Smooth muscle cell (in vitro differentiated cells): ENCODE measurements around the gene CD101. TPM values are rescaled to one million over a fixed set of nuclear protein-coding genes. Genes with fewer than 3 reads are reported as not detected.

ENCODE experiments used
- DNase-seq: peaks from one replicate; lab custom pipeline; 2025; ENCODE audit not compliant: unreplicated experiment; lab: John Stamatoyannopoulos, UW
- H2AFZ ChIP-seq: fragments of 200-600 bp; sonication (generic); 2 replicates; pipeline ENCODE4 v1.6.0; 2016; ENCODE audit warnings: antibody characterized with exemption, low read depth, mild to moderate bottlenecking
- H3F3A ChIP-seq: fragments of 200-600 bp; sonication (generic); 2 replicates; pipeline ENCODE4 v1.6.0; 2017; ENCODE audit warnings: antibody characterized with exemption, low read depth
- H3K27ac ChIP-seq: fragments of 200-600 bp; sonication (generic); 2 replicates; pipeline ENCODE4 v1.5.1; 2016; ENCODE audit warnings: low read depth, mild to moderate bottlenecking
- H3K27me3 ChIP-seq: fragments of 200-600 bp; sonication (generic); 2 replicates; pipeline ENCODE4 v1.6.1; 2016; ENCODE audit warnings: low read depth, mild to moderate bottlenecking
- H3K36me3 ChIP-seq: fragments of 200-600 bp; sonication (generic); 2 replicates; pipeline ENCODE4 v1.5.1; 2016; ENCODE audit warnings: low read depth
- H3K4me1 ChIP-seq: fragments of 200-600 bp; sonication (generic); 2 replicates; pipeline ENCODE4 v1.5.1; 2016; ENCODE audit warnings: low read depth
- H3K4me2 ChIP-seq: fragments of 200-600 bp; sonication (generic); 2 replicates; pipeline ENCODE4 v1.6.0; 2016; ENCODE audit warnings: mild to moderate bottlenecking
- H3K4me3 ChIP-seq: fragments of 200-600 bp; sonication (generic); 2 replicates; pipeline ENCODE4 v1.5.1; 2016; ENCODE audit warnings: mild to moderate bottlenecking
- H3K79me2 ChIP-seq: fragments of 200-600 bp; sonication (generic); 2 replicates; pipeline ENCODE4 v1.6.0; 2016; ENCODE audit warnings: low read depth, mild to moderate bottlenecking
- H3K9ac ChIP-seq: fragments of 200-600 bp; sonication (generic); 2 replicates; pipeline ENCODE4 v1.6.0; 2016; ENCODE audit warnings: low read depth
- H3K9me3 ChIP-seq: fragments of 200-600 bp; sonication (generic); replicated peaks from 2 replicates; pipeline ENCODE4 v1.5.1; 2016; ENCODE audit warnings: low read depth
- H4K20me1 ChIP-seq: fragments of 200-600 bp; sonication (generic); 2 replicates; pipeline ENCODE4 v1.6.0; 2016; ENCODE audit warnings: low read depth
- CTCF ChIP-seq: fragments of 200-600 bp; sonication (generic); IDR thresholded peaks from 2 replicates; pipeline ENCODE4 v1.5.1; 2017; ENCODE audit warnings: borderline replicate concordance, mild to moderate bottlenecking, antibody characterized with exemption; ENCODE audit not compliant: insufficient read depth, poor library complexity, severe bottlenecking
- WGBS: methylation state at CpG from one replicate; pipeline ENCODE4 v1.1.7; 2016; ENCODE audit warnings: low lambda C conversion rate; 5-methylcytosine and 5-hydroxymethylcytosine counted together
- polyA plus RNA-seq: library from polyadenylated mRNA; unstranded; fragments of >200 nt; fragmentation: Nextera tagmentation; extraction: Ambion mirVana; gene quantifications from 2 replicates; pipeline ENCODE4 v1.2.1, GENCODE V29; 2016
- total RNA-seq: library from RNA; depleted of rRNA; stranded (reverse); fragments of >200 nt; gene quantifications from 2 replicates; pipeline ENCODE4 v1.2.3, GENCODE V29; 2014

The CD101 gene
- total and polyA plus RNA-seq, 2 experiments from 2014 or later = 0.85 to 2.0 TPM

GRCh38 chr1:117022114-117022513 is 20.6 kb downstream of the CD101 start:
- no peak overlapping the region for H3K9ac ChIP-seq
- no peaks in the 10 kb centered on the region for H3F3A ChIP-seq
- no peaks in the 10 kb centered on the region for H4K20me1 ChIP-seq
- no peak overlapping the region for H3K4me2 ChIP-seq
- 74% methylated on average over 3 of the region's 3 CpGs for WGBS
- H3K79me2 ChIP-seq = no peaks in the 10 kb centered on the region
- no peaks in the 10 kb centered on the region for H3K36me3 ChIP-seq
- no peak overlapping the region for H3K4me3 ChIP-seq
- no peaks in the 10 kb centered on the region for H3K9me3 ChIP-seq
- DNase-seq = no peak
- H3K27me3 ChIP-seq = no peaks in the 10 kb centered on the region
- no peak overlapping the region for H2AFZ ChIP-seq
- no peak overlapping the region for H3K27ac ChIP-seq
- no peaks in the 10 kb centered on the region for H3K4me1 ChIP-seq
- TF ChIP-seq CTCF = no peak

- Histone ChIP-seq H3K27ac (no peak overlapping the region), H3K27me3 (no peaks in the 10 kb centered on the region), H2AFZ (no peak overlapping the region), H4K20me1 (no peaks in the 10 kb centered on the region), H3K9ac (no peak overlapping the region), H3K4me1 (no peaks in the 10 kb centered on the region), H3K36me3 (no peaks in the 10 kb centered on the region), H3K9me3 (no peaks in the 10 kb centered on the region), H3K4me2 (no peak overlapping the region), H3K79me2 (no peaks in the 10 kb centered on the region), H3K4me3 (no peak overlapping the region), H3F3A (no peaks in the 10 kb centered on the region)
- no peak for DNase-seq
- WGBS = 95% methylated on average over 7 of the region's 7 CpGs
- TF ChIP-seq CTCF = no peak
These were observed 24.0 kb downstream of the CD101 start for GRCh38 chr1:117025568-117025967.

GRCh38 chr1:117026361-117026760 is 24.8 kb downstream of the CD101 start:
- Histone ChIP-seq H3K79me2 (no peaks in the 10 kb centered on the region), H3F3A (no peaks in the 10 kb centered on the region), H3K4me1 (no peaks in the 10 kb centered on the region), H3K27ac (no peak overlapping the region), H3K4me2 (no peak overlapping the region), H2AFZ (no peak overlapping the region), H3K36me3 (no peaks in the 10 kb centered on the region), H3K9ac (no peak overlapping the region), H3K4me3 (no peak overlapping the region), H3K27me3 (no peaks in the 10 kb centered on the region), H3K9me3 (no peaks in the 10 kb centered on the region), H4K20me1 (no peaks in the 10 kb centered on the region)
- DNase-seq = no peak
- no peak for TF ChIP-seq CTCF
- WGBS = 81% methylated on average over 6 of the region's 6 CpGs

- H2AFZ ChIP-seq = no peak overlapping the region
- no peaks in the 10 kb centered on the region for H3K36me3 ChIP-seq
- no peak overlapping the region for H3K9ac ChIP-seq
- no peak overlapping the region for H3K4me2 ChIP-seq
- H3K27ac ChIP-seq = no peak overlapping the region
- H3K4me3 ChIP-seq = no peak overlapping the region
- H3K9me3 ChIP-seq = no peaks in the 10 kb centered on the region
- 60% methylated on average over 1 of the region's 1 CpG for WGBS
- H4K20me1 ChIP-seq = no peaks in the 10 kb centered on the region
- no peaks in the 10 kb centered on the region for H3K79me2 ChIP-seq
- no peaks in the 10 kb centered on the region for H3F3A ChIP-seq
- DNase-seq = no peak
- no peaks in the 10 kb centered on the region for H3K27me3 ChIP-seq
- no peak for TF ChIP-seq CTCF
- no peaks in the 10 kb centered on the region for H3K4me1 ChIP-seq
These were observed 28.1 kb downstream of the CD101 start for GRCh38 chr1:117029685-117030084.
